ENCODE results near the gene PON2. TPM values are rescaled to one million over a fixed set of nuclear protein-coding genes. Genes with fewer than 3 reads are reported as not detected.

Gene PON2
- polyA plus RNA-seq, 1 of the 3 experiments (the other 2 are of a cell fraction): 125 TPM

- TF ChIP-seq USF1 (IDR thresholded peaks at IDR 0.05; ENCODE audit: borderline replicate concordance, low read depth) (no peak), MEF2A (IDR thresholded peaks at IDR 0.05; ENCODE audit: borderline replicate concordance, low read depth) (no peak), JUND (IDR thresholded peaks at IDR 0.05) (no peak), POLR2AphosphoS5 (IDR thresholded peaks at IDR 0.05; ENCODE audit: low read depth, low read length) (no peak), YY1 (IDR thresholded peaks at IDR 0.05; ENCODE audit: low read depth) (no peak)
- TF ChIP-seq, protein P1, sequence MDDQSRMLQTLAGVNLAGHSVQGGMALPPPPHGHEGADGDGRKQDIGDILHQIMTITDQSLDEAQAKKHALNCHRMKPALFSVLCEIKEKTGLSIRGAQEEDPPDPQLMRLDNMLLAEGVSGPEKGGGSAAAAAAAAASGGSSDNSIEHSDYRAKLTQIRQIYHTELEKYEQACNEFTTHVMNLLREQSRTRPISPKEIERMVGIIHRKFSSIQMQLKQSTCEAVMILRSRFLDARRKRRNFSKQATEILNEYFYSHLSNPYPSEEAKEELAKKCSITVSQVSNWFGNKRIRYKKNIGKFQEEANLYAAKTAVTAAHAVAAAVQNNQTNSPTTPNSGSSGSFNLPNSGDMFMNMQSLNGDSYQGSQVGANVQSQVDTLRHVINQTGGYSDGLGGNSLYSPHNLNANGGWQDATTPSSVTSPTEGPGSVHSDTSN (IDR thresholded peaks at IDR 0.05): no peak
These were observed 11.8 kb upstream of the PON2 start (continued) for GRCh38 chr7:95446618-95447017.

- WGBS (ENCODE audit: low lambda C conversion rate): 20% methylated on average over 2 of the region's 2 CpGs
- no peak for DNase-seq
- TF ChIP-seq, protein P2, sequence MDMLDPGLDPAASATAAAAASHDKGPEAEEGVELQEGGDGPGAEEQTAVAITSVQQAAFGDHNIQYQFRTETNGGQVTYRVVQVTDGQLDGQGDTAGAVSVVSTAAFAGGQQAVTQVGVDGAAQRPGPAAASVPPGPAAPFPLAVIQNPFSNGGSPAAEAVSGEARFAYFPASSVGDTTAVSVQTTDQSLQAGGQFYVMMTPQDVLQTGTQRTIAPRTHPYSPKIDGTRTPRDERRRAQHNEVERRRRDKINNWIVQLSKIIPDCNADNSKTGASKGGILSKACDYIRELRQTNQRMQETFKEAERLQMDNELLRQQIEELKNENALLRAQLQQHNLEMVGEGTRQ (IDR thresholded peaks at IDR 0.05; ENCODE audit: borderline replicate concordance, low read depth, low read length): no peak
- no peak for TF ChIP-seq CTCF (IDR thresholded peaks at IDR 0.05)
- TF ChIP-seq FOXJ3 (CRISPR knock-in tag; IDR thresholded peaks at IDR 0.05): no peak
- no peak for TF ChIP-seq IRF3 (IDR thresholded peaks at IDR 0.05; ENCODE audit: low read depth, low read length)
- no peak for TF ChIP-seq POLR2AphosphoS5 (IDR thresholded peaks at IDR 0.05; ENCODE audit: low read depth, low read length)
- no peak for TF ChIP-seq RCOR1 (IDR thresholded peaks at IDR 0.05; ENCODE audit: low read length)
- TF ChIP-seq YY1 (IDR thresholded peaks at IDR 0.05; ENCODE audit: low read depth): no peak
- no peak for TF ChIP-seq SMC3 (IDR thresholded peaks at IDR 0.05; ENCODE audit: low read depth, low read length)
- TF ChIP-seq, protein P3, sequence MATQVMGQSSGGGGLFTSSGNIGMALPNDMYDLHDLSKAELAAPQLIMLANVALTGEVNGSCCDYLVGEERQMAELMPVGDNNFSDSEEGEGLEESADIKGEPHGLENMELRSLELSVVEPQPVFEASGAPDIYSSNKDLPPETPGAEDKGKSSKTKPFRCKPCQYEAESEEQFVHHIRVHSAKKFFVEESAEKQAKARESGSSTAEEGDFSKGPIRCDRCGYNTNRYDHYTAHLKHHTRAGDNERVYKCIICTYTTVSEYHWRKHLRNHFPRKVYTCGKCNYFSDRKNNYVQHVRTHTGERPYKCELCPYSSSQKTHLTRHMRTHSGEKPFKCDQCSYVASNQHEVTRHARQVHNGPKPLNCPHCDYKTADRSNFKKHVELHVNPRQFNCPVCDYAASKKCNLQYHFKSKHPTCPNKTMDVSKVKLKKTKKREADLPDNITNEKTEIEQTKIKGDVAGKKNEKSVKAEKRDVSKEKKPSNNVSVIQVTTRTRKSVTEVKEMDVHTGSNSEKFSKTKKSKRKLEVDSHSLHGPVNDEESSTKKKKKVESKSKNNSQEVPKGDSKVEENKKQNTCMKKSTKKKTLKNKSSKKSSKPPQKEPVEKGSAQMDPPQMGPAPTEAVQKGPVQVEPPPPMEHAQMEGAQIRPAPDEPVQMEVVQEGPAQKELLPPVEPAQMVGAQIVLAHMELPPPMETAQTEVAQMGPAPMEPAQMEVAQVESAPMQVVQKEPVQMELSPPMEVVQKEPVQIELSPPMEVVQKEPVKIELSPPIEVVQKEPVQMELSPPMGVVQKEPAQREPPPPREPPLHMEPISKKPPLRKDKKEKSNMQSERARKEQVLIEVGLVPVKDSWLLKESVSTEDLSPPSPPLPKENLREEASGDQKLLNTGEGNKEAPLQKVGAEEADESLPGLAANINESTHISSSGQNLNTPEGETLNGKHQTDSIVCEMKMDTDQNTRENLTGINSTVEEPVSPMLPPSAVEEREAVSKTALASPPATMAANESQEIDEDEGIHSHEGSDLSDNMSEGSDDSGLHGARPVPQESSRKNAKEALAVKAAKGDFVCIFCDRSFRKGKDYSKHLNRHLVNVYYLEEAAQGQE (IDR thresholded peaks at IDR 0.05; ENCODE audit: low read depth, low read length): no peak
These were observed 10.0 kb upstream of the PON2 start for GRCh38 chr7:95444796-95445195.

More at GRCh38 chr7:95444796-95445195, 10.0 kb upstream of the PON2 start:
- Histone ChIP-seq H3F3A (replicated peaks; ENCODE audit: insufficient read depth) (no peaks in the 10 kb centered on the region), H4K20me1 (ENCODE audit: insufficient read depth) (no peaks in the 10 kb centered on the region), H3K27ac (ENCODE audit: low read depth in 2 of 2, low read length in 1 of 2) (no peak overlapping the region), H2AFZ (ENCODE audit: low read depth) (no peak overlapping the region), H3K79me2 (ENCODE audit: insufficient read depth) (no peaks in the 10 kb centered on the region), H3K36me3 (replicated peaks in 1 of 2; ENCODE audit: control insufficient read depth in 1 of 2, insufficient read depth in 2 of 2, low read length in 1 of 2) (no peaks in the 10 kb centered on the region), H3K4me3 (ENCODE audit: low read depth in 2 of 2, low read length in 1 of 2) (no peak overlapping the region), H3K27me3 (ENCODE audit: insufficient read depth) (no peaks in the 10 kb centered on the region), H3K4me1 (ENCODE audit: control insufficient read depth in 1 of 2, insufficient read depth in 2 of 2, low read depth in 1 of 2, low read length in 1 of 2) (no peaks in the 10 kb centered on the region), H3K9me3 (no peaks in the 10 kb centered on the region), H3K9ac (no peak overlapping the region), H3K4me2 (no peak overlapping the region), H3K9me2 (no peaks in the 10 kb centered on the region)
- ChIA-PET CTCF (interaction anchor here (0.5 to 4.1 kb wide), 3 partner anchors 9 to 32 kb away, joined by 3 to 16 read pairs (median 4); no protein-coding TSS in a partner anchor), POLR2A (interaction anchor here (1.0 kb wide), 1 partner anchor 10 kb away, joined by 3 read pairs; the partner anchor contains the start of gene PON2)
